ENCODE measurements around the gene PLD1. TPM values are rescaled to one million over a fixed set of nuclear protein-coding genes. Genes with fewer than 3 reads are reported as not detected.

PLD1 gene
- total RNA-seq, 1 donor = 18.1 TPM

DNA sequence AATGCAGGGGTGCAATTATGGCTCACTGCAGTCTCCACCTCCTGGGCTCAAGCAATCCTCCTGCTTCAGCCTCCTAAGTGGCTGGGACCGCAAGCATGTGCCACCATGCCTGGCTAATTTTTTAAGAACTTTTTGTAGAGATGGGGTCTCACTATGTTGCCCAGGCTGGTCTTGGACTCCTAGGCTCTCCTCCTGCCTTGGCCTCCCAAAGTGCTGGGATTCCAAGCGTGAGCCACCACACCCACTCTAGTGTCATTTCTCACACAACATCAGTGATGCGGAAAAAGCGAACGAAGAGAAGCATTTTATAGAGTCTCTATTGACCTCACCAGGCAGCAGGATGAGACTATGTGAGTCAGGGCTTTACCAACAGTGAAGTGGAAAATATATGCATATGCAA, 137.7 kb downstream of the PLD1 start:
- Histone ChIP-seq H3K79me2 (ENCODE audit: insufficient read depth, low read length) (no peaks in the 10 kb centered on the region), H3K36me3 (ENCODE audit: insufficient read depth, low read length) (no peaks in the 10 kb centered on the region), H3K27ac (ENCODE audit: low read depth, low read length) (no peak overlapping the region), H3K9me3 (ENCODE audit: low read depth, low read length) (no peaks in the 10 kb centered on the region), H3K27me3 (ENCODE audit: insufficient read depth, low read length) (no peaks in the 10 kb centered on the region), H3K4me2 (ENCODE audit: insufficient read depth, low read length) (no peak overlapping the region), H3K4me1 (ENCODE audit: insufficient read depth, low read length) (no peaks in the 10 kb centered on the region), H4K20me1 (ENCODE audit: insufficient read depth, low read length) (no peaks in the 10 kb centered on the region), H3K4me3 (ENCODE audit: insufficient read depth, low read length) (no peak overlapping the region), H2AFZ (ENCODE audit: low read length) (no peak overlapping the region)
- DNase-seq (ENCODE audit: insufficient read length, low spot score, missing footprints) = no peak
- no peak for TF ChIP-seq CTCF (IDR thresholded peaks at IDR 0.05; ENCODE audit: extremely low read depth, low read depth, low read length)

DNA sequence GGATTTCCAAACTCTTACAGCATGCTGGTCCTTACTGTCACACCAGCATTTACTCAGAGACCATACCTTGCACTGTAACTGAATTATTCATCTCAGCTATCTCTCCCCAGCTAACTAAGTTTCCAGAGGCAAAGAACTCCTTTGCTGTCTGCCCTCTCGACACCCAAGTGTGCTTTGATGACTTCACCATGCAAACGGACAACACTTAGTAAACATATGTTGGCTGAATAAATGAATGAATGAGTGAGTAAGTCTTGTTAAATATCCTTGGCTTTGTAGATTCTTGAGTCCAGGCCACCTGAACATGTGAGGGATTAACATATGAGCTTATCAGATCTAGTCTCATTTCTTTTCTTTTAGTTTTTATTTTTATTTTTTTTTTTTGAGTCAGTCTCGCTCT, 138.2 kb downstream of the PLD1 start:
- no peak overlapping the region for H3K4me2 ChIP-seq (ENCODE audit: insufficient read depth, low read length)
- no peaks in the 10 kb centered on the region for H3K4me1 ChIP-seq (ENCODE audit: insufficient read depth, low read length)
- H3K36me3 ChIP-seq (ENCODE audit: insufficient read depth, low read length) = no peaks in the 10 kb centered on the region
- no peak overlapping the region for H3K4me3 ChIP-seq (ENCODE audit: insufficient read depth, low read length)
- no peaks in the 10 kb centered on the region for H4K20me1 ChIP-seq (ENCODE audit: insufficient read depth, low read length)
- no peaks in the 10 kb centered on the region for H3K79me2 ChIP-seq (ENCODE audit: insufficient read depth, low read length)
- no peak overlapping the region for H3K27ac ChIP-seq (ENCODE audit: low read depth, low read length)
- no peaks in the 10 kb centered on the region for H3K27me3 ChIP-seq (ENCODE audit: insufficient read depth, low read length)
- H2AFZ ChIP-seq (ENCODE audit: low read length) = no peak overlapping the region
- DNase-seq (ENCODE audit: insufficient read length, low spot score, missing footprints) = no peak
- no peak for TF ChIP-seq CTCF (IDR thresholded peaks at IDR 0.05; ENCODE audit: extremely low read depth, low read depth, low read length)
- H3K9me3 ChIP-seq (ENCODE audit: low read depth, low read length) = no peaks in the 10 kb centered on the region

DNA sequence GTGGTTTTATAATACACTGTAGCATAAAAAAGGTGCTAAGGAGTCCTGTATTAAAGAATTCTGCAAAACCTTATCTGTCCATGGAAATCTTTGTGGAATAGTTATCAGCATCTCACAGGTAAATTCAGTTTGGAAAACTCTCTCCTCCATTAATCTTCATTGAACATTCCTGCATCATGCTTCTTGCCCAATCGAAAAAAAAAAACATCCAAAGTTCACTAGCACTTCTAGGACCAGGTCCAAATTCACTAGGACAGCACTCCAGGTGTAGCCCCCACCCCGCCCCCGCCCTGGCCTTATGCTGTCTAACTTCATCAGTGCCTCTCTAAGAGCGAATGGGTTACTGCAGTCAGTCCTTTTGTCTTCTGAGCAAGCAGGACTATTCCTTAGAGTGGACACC, 138.6 kb downstream of the PLD1 start:
- no peaks in the 10 kb centered on the region for H3K79me2 ChIP-seq (ENCODE audit: insufficient read depth, low read length)
- no peaks in the 10 kb centered on the region for H3K36me3 ChIP-seq (ENCODE audit: insufficient read depth, low read length)
- DNase-seq (ENCODE audit: insufficient read length, low spot score, missing footprints) = no peak
- no peaks in the 10 kb centered on the region for H4K20me1 ChIP-seq (ENCODE audit: insufficient read depth, low read length)
- H3K27me3 ChIP-seq (ENCODE audit: insufficient read depth, low read length) = no peaks in the 10 kb centered on the region
- H3K9me3 ChIP-seq (ENCODE audit: low read depth, low read length) = no peaks in the 10 kb centered on the region
- H3K27ac ChIP-seq (ENCODE audit: low read depth, low read length) = no peak overlapping the region
- H3K4me1 ChIP-seq (ENCODE audit: insufficient read depth, low read length) = no peaks in the 10 kb centered on the region
- no peak for TF ChIP-seq CTCF (IDR thresholded peaks at IDR 0.05; ENCODE audit: extremely low read depth, low read depth, low read length)
- H2AFZ ChIP-seq (ENCODE audit: low read length) = no peak overlapping the region
- H3K4me2 ChIP-seq (ENCODE audit: insufficient read depth, low read length) = no peak overlapping the region
- H3K4me3 ChIP-seq (ENCODE audit: insufficient read depth, low read length) = no peak overlapping the region

DNA sequence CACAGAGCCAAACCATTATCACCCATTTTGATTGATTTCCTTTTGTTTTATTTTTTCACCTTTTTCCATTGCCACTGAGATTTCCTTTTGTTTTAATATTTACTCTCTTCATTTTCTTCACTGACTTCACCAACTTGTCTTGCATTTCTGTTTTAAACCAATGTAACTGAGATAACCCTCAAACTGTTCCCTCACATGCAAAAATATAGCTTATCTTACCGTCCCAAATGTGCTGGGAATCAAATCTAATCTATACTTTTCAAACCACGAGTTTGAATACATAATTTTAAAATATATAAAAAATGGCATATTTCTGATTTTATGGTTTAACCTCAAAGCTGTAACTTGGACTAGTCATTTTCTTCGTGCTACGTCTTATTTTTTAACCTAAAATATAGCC, 143.8 kb downstream of the PLD1 start:
- Histone ChIP-seq H3K4me3 (ENCODE audit: insufficient read depth, low read length) (no peak overlapping the region), H3K27me3 (ENCODE audit: insufficient read depth, low read length) (no peaks in the 10 kb centered on the region), H3K36me3 (ENCODE audit: insufficient read depth, low read length) (peaks cover 3% of the 10 kb centered on the region), H3K79me2 (ENCODE audit: insufficient read depth, low read length) (no peaks in the 10 kb centered on the region), H3K9me3 (ENCODE audit: low read depth, low read length) (no peaks in the 10 kb centered on the region), H2AFZ (ENCODE audit: low read length) (no peak overlapping the region), H3K4me1 (ENCODE audit: insufficient read depth, low read length) (no peaks in the 10 kb centered on the region), H4K20me1 (ENCODE audit: insufficient read depth, low read length) (peaks cover 2% of the 10 kb centered on the region), H3K27ac (ENCODE audit: low read depth, low read length) (no peak overlapping the region), H3K4me2 (ENCODE audit: insufficient read depth, low read length) (no peak overlapping the region)
- no peak for TF ChIP-seq CTCF (IDR thresholded peaks at IDR 0.05; ENCODE audit: extremely low read depth, low read depth, low read length)
- no peak for DNase-seq (ENCODE audit: insufficient read length, low spot score, missing footprints)

Measured in osteoblast (primary cell).